ENCODE measurements around the gene HORMAD2.

HORMAD2 gene

DNA sequence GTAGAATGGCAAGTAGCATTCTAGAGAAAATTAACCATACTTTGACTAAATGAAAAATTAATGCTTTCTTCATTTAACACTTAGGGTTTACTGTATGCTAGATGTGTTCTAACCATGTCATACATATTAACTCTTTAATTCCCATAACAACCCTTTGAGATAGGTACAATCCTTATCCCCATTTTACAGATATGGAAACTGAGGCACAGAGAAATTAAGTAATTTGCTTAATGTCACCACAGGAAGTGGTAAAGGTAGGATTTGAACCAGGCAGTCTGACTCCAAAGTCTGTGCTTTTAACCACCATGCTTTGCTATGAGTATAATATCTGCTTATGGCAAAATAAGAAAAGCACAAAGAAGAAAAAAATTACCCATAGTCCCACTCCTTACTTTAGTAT is 106.8 kb downstream of the HORMAD2 start:
- in situ Hi-C loops (cut with HindIII; ENCODE audit: low sequenced_read_pairs) = no loop called here
- TF ChIP-seq, protein P1, sequence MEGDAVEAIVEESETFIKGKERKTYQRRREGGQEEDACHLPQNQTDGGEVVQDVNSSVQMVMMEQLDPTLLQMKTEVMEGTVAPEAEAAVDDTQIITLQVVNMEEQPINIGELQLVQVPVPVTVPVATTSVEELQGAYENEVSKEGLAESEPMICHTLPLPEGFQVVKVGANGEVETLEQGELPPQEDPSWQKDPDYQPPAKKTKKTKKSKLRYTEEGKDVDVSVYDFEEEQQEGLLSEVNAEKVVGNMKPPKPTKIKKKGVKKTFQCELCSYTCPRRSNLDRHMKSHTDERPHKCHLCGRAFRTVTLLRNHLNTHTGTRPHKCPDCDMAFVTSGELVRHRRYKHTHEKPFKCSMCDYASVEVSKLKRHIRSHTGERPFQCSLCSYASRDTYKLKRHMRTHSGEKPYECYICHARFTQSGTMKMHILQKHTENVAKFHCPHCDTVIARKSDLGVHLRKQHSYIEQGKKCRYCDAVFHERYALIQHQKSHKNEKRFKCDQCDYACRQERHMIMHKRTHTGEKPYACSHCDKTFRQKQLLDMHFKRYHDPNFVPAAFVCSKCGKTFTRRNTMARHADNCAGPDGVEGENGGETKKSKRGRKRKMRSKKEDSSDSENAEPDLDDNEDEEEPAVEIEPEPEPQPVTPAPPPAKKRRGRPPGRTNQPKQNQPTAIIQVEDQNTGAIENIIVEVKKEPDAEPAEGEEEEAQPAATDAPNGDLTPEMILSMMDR (IDR thresholded peaks at IDR 0.05; ENCODE audit: low read depth, low read length) = no peak
- no peak for DNase-seq (ENCODE audit: low read depth, low spot score)
- no peak overlapping the region for H3K4me3 ChIP-seq (ENCODE audit: low read depth, low read length)

DNA sequence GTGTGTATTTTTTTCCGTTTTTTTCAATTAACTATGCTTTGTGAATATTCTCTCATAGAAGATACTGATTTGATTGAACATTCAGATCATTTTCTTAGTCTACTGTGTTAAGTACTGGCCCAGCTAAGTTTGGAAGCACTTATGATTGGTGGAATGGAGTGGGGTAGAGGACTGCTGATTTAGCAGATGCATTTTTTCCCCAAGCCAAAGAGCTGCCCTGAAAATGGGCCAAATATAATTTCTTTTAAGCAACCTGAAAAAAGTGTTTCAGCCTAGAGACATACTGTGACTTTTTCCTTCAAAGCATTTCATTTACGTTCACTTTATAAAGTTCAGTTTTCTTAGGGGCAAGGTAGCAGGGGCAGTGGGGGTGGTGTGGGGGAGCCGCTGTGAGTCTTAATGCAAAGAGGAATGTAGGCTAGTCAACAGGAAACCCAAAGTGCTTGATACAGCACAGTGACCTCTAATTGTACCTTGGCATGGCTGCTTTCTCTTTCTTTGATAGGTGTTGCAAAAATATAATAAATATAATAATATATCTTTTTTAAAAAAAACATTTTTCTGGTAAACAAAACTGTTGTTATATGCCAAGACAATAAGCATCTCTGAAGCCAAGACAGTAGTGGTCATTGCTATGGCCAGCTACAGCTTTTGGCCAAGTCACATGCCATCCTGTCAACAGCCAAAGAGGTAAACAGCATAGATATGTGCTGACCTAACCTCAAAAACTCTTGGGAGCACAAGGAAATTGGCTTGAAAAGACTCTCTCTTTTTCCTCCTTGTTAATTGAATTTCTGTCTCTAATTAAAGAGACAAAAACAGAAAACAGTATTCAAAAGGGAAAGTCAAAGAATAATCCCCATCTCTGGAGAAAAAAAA is 107.5 kb downstream of the HORMAD2 start:
- TF ChIP-seq, protein P1 (IDR thresholded peaks at IDR 0.05; ENCODE audit: low read depth, low read length) = no peak

DNA sequence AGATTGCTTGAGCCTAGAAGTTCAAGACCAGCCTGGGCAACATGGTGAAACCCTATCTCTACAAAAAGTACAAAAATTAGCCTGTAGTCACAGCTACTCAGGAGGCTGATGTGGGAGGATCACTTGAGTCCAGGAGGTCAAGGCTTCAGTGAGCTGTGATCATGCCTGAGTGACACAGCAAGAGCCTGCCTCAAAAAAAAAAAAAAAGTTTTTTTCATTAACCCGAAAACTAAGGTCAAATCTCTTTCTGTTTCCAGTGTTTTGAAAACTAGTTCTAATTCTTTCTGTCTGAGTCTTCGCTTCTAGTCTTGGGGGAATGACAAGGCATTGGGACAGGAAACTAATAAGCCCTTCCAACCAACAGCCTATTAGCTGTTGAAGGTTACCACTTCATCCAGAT is 108.6 kb downstream of the HORMAD2 start:
- TF ChIP-seq, protein P1 (IDR thresholded peaks at IDR 0.05; ENCODE audit: low read depth, low read length) = no peak
- in situ Hi-C loops (cut with HindIII; ENCODE audit: low sequenced_read_pairs) = no loop called here
- DNase-seq (ENCODE audit: low read depth, low spot score) = no peak
- H3K4me3 ChIP-seq (ENCODE audit: low read depth, low read length) = no peak overlapping the region

More for the DNA sequence above, 107.5 kb downstream of the HORMAD2 start:
- H3K4me3 ChIP-seq (ENCODE audit: low read depth, low read length) = no peak overlapping the region
- no peak for DNase-seq (ENCODE audit: low read depth, low spot score)
- in situ Hi-C loops (cut with HindIII; ENCODE audit: low sequenced_read_pairs) = no loop called here

DNA sequence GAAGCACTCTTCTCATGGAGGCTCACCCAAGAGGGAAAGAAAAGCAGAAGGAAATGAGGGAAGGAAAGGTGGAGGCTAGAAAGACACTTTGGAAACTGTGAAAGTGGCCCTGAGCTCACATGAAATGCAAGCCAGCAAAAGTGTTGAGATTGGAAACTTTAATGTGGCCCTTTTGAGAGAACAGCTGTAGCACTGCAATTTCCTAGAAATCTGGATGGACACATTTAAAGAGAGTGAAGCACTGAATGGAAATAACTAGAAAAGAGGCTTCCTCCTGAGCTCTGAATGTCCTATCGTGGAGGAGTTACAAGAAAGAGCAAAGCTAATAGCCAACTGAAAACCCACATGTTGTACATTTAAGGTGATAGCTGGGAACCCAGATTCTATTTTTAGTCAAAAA is 110.3 kb downstream of the HORMAD2 start:
- in situ Hi-C loops (cut with HindIII; ENCODE audit: low sequenced_read_pairs) = no loop called here
- DNase-seq (ENCODE audit: low read depth, low spot score) = no peak
- TF ChIP-seq, protein P1 (IDR thresholded peaks at IDR 0.05; ENCODE audit: low read depth, low read length) = no peak
- H3K4me3 ChIP-seq (ENCODE audit: low read depth, low read length) = no peak overlapping the region

DNA sequence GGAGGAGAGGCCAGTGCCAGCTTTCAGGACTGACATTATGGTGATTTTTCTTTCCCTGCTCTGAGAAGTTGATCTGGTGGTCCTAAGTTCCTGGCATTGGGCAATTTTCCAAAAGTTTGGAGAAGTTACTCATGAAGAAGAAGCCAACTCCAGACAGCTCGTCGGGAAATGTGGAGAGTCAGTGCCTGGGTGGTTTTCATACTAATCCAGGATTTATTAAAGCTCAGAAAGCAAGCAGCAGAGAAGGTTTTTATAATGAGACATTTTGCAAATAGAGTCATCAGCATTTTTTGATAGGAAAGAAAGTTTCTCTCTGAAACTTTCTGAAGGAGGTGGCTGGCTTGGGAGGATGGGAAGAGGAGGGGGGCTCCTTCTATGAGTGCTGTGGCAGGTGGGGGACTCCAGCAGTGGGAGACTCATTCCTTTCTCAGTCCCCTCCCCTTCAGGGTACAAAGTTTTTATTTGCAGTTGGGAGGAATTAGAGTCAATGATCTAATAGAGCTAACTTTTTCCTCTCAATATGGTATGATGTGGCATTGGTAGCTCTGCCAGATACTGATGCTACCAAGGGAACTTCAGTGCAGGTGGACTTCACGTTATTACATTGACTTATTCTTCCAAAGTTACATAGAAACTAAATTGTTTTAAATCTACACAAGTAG is 110.9 kb downstream of the HORMAD2 start:
- in situ Hi-C loops (cut with HindIII; ENCODE audit: low sequenced_read_pairs) = no loop called here
- TF ChIP-seq, protein P1 (IDR thresholded peaks at IDR 0.05; ENCODE audit: low read depth, low read length) = no peak
- no peak for DNase-seq (ENCODE audit: low read depth, low spot score)
- no peak overlapping the region for H3K4me3 ChIP-seq (ENCODE audit: low read depth, low read length)

DNA sequence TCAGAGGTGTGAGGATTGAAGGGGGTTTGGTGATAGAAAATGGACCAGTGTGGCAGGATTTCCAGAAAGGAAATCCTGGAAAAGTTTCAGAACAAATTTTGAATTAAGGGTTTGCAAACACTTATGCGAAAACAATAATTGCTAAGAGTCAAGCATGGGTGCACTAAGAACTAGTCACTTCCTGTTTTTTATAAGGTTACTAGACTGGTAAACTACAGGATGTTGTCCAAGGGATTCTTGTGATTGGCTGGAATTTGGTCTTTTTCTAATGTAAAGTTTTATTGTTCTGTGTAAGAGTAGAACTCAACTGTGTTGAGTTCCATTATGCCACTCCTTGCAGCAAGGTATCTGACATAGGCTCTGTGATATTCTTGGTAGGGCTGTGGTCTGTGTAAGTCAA is 112.2 kb downstream of the HORMAD2 start:
- no peak overlapping the region for H3K4me3 ChIP-seq (ENCODE audit: low read depth, low read length)
- in situ Hi-C loops (cut with HindIII; ENCODE audit: low sequenced_read_pairs) = no loop called here
- TF ChIP-seq, protein P1 (IDR thresholded peaks at IDR 0.05; ENCODE audit: low read depth, low read length) = no peak
- no peak for DNase-seq (ENCODE audit: low read depth, low spot score)

Measured in astrocyte of the spinal cord (primary cell).